NCI-H345 treated with DMSO at 0.1 percent for 48 hours (cell line): ENCODE measurements around the gene NDUFB1.

Experiments used
- DNase-seq: peaks from one replicate; lab custom pipeline; 2025; ENCODE audit not compliant: unreplicated experiment; lab: John Stamatoyannopoulos, UW

Gene NDUFB1

GRCh38 chr14:92121670-92122350 lies at the start of gene NDUFB1, which contains the start of gene CPSF2:
Gene NDUFB1 (minus strand): TSS chr14:92121706. CDS start chr14:92117637, 4,069 bp downstream.
Gene CPSF2 (plus strand): TSS chr14:92121969. CDS start chr14:92130985, 9,016 bp downstream.
- DNase-seq, result peak; percentile 70

DNA sequence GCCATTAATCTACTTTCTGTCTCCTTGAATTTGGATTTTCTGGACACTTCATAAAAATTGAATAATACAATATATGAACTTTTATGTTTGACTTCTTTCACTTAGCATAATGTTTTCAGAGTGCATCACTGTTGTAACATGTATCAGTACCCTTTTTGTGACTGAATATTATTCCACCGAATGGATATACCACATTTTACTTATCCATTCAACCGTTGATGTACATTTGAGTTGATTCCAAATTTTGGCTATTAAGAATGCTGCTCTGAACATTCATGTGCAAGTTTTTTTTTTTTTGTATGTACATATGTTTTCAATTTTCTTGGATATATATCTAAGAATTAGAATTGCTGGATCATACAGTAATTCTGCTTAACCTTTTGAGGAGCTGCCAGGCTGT lies 43.5 kb upstream of the NDUFB1 start:
- DNase-seq, result no peak

DNA sequence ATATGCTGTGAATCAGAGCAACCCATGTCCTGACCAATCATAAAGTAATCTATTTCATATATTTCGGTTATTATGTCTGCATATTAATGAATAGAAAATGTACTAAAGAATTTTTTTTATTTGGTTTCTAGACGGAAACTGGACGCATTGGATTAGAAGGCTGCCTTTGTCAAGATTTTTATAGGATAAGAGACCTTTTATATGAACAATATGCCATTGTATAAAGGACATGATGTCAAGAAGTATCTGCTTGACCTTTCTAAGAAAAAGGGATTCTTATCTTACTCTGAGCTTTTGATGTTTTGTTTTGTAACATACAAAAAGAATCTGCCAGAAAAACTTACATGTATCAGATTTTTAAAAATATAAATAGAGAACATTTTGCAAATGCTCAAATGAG lies 40.0 kb upstream of the NDUFB1 start:
- DNase-seq, result no peak

DNA sequence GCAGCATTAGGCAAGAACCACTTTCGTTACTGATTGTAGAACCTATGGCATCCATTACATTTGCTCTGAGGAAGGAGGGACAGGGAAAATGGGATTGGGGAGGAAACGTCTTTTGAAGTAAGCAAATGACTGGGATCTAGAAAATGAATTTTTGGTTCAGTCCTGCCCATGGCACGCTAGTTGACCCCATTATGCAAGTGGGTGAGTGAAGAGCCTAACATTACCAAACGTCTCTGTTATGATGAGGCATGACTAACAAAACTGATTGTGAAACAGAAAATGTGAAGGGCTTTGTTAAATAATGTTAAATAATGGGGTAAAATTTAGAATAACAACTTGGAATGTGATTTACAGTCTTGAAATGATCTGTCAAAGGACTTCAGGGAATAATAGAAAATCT lies 39.1 kb upstream of the NDUFB1 start:
- DNase-seq, result no peak

- DNase-seq, result no peak
Observed at GRCh38 chr14:92154283-92154942, 32.9 kb upstream of the NDUFB1 start.

DNA sequence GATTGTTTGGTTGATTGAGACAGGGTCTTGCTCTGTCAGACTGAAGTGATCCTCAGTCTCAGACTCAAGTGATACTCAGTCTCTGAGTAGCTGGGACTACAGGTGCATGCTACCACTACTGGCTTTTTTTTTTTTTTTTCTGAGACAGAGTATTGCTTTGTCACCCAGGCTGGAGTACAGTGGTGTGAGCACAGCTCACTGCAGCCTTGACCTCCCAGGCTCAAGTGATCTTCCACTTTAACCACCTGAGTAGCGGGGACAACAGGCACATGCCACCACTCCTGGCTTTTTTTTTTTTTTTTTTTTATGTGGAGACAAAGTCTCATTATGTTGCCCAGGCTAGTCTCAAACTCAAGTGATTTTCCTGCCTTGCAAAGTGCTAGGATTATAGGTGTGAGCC lies 32.1 kb upstream of the NDUFB1 start:
- no peak for DNase-seq

DNA sequence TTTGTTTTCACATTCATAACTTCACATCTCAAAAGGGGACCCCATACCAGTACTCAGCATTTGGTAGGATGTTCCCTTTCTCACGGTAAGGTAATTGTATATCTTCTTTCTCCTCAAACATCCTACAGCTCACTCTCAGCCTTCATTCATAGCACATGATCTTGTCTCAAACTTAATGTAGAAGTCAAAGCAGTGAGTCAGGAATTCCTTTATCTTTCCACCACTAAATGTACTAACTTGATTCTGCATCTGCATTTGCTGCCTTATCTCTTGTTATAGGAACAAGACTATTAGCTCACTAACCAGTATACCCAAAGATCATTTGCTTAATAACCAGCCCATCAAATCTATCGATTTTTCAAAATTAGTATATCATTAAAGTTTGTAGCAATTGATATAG lies 23.2 kb upstream of the NDUFB1 start:
- no peak for DNase-seq

DNA sequence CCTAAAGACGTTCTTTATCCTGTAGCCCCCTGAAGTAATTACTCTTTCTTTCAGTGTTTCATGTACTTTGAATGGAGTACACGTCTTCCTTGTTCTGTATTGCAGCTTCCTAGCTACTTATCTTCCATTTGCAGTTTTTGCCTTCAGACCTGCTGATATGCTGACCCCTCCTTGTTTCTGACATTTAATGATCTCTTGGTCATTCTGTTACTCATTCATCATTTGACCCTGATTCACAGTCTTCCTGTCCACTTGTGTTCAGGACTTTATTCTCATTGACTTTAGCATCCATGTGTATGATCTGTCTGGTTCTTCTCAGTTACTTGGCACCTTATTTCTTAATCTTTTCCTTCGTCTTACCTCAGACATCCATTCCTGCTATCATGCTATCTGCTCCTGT lies 22.5 kb upstream of the NDUFB1 start:
- no peak for DNase-seq

DNA sequence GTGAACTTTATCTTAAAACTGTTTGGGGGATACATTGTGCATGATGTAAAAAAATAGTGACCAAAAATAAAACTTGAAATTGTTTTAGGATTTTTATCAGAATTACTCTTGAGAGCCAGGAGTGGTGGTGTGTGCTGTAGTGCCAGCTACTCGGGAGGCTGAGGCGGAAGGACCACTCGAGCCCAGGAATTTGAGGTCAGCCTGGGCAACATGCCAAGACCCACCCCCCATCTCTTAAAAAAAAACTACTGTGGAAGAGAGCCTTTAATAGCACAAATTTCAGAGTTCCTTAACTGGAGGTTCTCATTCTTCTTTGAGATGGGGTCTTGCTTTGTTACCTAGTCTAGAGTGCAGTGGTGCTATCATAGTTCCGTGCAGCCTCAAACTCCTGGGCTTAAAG lies 21.8 kb upstream of the NDUFB1 start:
- DNase-seq, result no peak

- no peak for DNase-seq
Observed at GRCh38 chr14:92135269-92135668, 13.8 kb upstream of the NDUFB1 start.

GRCh38 chr14:92134456-92134855 lies 12.9 kb upstream of the NDUFB1 start:
- DNase-seq, result no peak

- DNase-seq, result no peak
Observed at GRCh38 chr14:92122761-92123160, 1.3 kb upstream of the NDUFB1 start.

GRCh38 chr14:92122351-92122677 lies 808 bp upstream of the NDUFB1 start:
- no peak for DNase-seq

DNA sequence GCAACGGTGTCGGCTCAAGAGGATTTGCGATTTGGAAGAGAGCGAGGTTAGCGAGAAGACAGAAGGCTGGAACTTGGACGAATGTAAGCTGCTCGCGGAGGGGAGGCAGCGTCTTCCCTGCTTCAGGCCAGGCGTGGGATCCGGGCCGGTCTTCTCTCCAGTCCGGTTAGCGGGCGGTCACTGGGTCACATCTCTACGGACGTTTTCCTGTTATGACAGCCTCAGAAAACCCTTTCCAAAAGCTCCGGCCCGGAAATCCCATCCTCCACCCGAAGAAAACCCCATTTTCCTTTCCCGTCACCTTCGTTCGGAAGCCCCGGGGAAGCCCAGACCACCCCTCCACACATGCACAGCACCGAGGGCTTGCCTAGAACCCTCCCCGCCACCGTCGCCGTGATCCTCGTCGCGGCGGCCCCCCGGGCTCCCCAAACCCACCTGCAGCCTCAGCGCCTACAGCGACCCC lies 268 bp downstream of the NDUFB1 start:
- DNase-seq, result no peak

GRCh38 chr14:92109490-92109889 lies 12.0 kb downstream of the NDUFB1 start:
- DNase-seq, result no peak

DNA sequence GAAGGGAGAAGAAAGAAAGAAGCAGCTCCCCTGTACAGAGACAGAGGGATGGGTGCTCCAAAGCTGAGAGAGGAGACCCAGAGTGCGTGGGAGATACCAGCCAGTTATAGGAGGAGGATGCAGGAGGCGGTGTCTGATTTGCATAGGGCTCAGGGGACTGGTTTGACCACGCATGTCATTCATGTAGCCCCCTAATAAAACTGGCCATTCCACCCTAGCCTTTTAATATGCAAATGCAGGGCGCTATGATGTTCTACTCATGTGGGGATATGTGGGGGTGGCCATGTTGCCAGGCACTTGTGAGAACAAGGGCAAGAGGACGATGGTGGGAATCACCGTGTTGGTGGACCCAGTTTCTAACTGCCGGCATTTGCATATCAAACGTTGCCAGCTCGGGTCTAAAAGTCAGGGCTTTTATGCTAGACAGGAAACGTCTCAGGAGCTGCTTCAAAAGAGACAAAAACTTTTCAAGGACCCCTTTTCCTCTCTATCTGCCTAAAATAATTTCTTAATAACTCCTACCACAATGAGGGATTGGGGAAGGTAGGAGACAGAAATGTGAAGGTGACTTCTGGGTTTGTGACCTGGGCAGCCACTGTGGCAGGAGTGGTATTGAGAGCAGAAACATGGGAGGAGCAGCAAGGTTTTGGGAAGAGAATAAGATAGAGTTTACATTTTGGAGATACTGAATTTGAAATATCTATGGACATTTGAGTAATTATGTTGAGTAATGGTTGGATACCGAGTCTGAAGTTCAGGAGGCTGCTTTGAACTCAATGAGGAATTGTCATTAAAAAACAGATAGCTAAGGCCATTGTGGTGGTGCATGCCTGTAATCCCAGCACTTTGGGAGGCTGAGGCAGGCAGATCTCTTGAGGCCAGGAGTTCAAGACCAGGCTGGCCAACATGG lies 12.9 kb downstream of the NDUFB1 start:
- no peak for DNase-seq

DNA sequence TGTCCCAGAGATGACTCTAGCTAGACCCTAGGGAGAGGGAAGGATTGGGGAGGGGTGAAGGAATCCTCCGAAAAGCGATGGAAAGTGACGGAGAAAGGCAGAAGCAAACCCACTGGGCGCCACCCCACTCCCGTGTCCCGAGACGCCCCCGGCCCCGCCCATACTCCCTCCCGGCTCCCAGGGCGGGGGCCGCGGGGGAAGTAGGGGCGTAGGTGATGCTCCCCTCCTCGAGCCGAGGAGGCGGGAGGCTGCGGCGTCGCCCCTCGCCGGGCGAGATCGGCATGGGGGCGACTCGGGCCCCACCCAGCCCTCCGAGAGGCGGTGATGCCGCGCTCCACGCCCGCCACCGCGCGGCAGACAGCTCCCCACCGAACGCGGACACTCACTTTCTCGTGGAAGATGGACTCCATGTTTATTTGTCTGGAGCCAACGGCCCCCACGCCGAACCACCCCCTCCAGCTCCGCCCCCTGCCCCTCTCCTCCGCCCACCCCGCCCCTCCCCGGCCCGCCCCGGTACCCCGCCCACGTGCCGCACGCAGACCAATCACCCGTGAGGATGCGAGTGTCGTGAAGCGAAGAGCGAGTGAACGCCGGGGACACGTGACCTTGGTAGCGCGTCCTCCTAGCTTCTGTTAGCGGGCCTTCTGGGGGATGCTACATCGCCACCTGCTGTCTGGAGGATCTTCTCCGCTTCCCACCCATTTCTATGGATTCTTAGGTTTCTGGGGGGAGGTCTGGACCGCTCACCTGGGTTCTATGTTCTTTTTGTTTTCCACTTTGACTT lies 15.2 kb downstream of the NDUFB1 start, which contains the start of gene ATXN3:
Gene ATXN3, minus strand, starts transcription at position 440 of the 784 bp plus-strand sequence. Its CDS starts 30 bp downstream, at position 410.
- peak; percentile 98 for DNase-seq

GRCh38 chr14:92105893-92106142 lies 15.7 kb downstream of the NDUFB1 start:
- DNase-seq, result no peak

DNA sequence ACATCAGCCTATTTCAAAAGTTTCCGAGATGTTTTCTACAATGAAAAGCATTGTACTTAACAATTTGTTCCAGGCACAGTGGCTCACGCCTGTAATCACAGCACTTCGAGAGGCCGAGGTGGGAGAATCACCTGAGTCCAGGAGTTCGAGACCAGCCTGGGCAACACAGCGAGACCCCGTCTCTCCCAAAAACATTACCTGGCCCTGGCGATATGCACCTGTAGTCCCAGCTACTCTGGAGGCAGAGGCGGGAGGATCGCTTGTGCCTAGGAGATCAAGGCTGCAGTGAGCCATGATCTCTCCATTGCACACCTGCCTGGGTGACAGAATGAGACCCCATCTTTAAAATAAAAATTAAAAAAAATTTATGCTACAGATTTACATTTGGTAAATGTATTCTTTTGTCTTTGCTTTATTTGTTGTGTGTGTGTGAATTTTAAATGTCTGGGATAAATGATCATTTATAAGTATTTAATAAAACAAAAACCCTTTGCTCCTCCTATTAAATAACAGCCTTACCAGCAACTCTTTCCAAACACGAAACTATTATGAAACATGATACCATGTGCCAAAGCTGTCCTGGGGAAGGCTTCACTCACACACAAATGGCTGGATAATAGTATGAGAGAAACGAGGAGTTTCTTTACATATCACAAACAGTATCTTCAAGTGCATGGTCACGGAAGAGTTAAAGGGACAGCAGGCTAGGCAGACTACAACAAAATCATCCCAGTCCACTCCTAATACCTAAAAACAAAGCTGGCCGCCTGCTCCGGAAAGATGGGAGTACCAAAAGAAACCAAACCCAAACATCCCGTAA lies 16.2 kb downstream of the NDUFB1 start:
- no peak for DNase-seq

DNA sequence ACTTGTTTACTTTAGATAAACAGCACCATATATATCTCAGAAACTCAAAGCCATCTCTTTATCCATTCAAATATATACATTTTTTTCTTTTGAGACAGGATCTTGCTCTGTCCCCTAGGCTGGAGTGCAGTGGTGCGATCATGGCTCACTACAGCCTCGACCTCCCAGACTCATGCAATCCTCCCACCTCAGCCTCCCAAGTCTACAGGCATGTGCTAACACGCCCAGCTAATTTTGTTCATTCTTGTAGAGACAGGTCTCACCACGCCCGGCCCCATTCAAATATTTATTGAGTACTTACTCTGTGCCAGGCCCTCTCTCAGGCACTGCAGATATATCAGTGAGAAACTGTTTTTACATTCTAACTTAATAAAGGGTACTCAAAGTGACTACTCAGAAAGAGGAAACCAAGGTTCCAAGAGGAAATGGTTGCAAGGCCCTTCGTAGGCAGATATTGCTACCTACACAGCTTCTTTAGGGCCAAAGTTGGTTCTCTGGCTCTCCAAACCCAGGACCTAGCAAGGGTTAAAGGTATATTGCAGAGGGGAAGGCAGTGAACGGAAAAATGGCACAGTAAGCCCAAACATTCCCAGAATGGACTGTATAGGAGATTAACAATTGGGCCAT lies 18.0 kb downstream of the NDUFB1 start:
- no peak for DNase-seq
